ENCODE results near the gene OR1J1.

Gene OR1J1
- long read RNA-seq = 0 reads

- no peak for TF ChIP-seq CTCF (IDR thresholded peaks at IDR 0.05; ENCODE audit: insufficient read depth, low read length)
- no peak for TF ChIP-seq REST (IDR thresholded peaks at IDR 0.05; ENCODE audit: insufficient replicate concordance, low read depth)
- no peak for TF ChIP-seq POLR2AphosphoS5 (IDR thresholded peaks at IDR 0.05; ENCODE audit: low read depth)
- TF ChIP-seq GABPA (IDR thresholded peaks at IDR 0.05; ENCODE audit: low read depth) = no peak
- no peak for TF ChIP-seq SPI1 (IDR thresholded peaks at IDR 0.05; ENCODE audit: borderline replicate concordance, low read depth)
- no peak for DNase-seq (ENCODE audit: low read depth in 1 of 2, low spot score in 1 of 2)
- peaks cover 2% of the 10 kb centered on the region for H3K27me3 ChIP-seq (ENCODE audit: insufficient read depth, poor library complexity, severe bottlenecking)
- no peak within 1 kb of the TSS for H3K27ac ChIP-seq (replicated peaks)
- no peak within 1 kb of the TSS for H3K4me3 ChIP-seq (replicated peaks; ENCODE audit: insufficient read depth, low read length)
Observed at GRCh38 chr9:122477826-122478225, at the start of gene OR1J1. Gene OR1J1 (minus strand): TSS chr9:122477926. CDS start chr9:122477926, 0 bp downstream.

- Histone ChIP-seq H3K27me3 (ENCODE audit: insufficient read depth, poor library complexity, severe bottlenecking) (peaks cover 2% of the 10 kb centered on the region), H3K27ac (replicated peaks) (no peak within 1 kb of the TSS), H3K4me3 (replicated peaks; ENCODE audit: insufficient read depth, low read length) (no peak within 1 kb of the TSS)
- DNase-seq (ENCODE audit: low read depth in 1 of 2, low spot score in 1 of 2) = no peak
- no peak for TF ChIP-seq GABPA (IDR thresholded peaks at IDR 0.05; ENCODE audit: low read depth)
- no peak for TF ChIP-seq CTCF (IDR thresholded peaks at IDR 0.05; ENCODE audit: insufficient read depth, low read length)
- TF ChIP-seq SPI1 (IDR thresholded peaks at IDR 0.05; ENCODE audit: borderline replicate concordance, low read depth) = no peak
- TF ChIP-seq POLR2AphosphoS5 (IDR thresholded peaks at IDR 0.05; ENCODE audit: low read depth) = no peak
- no peak for TF ChIP-seq REST (IDR thresholded peaks at IDR 0.05; ENCODE audit: insufficient replicate concordance, low read depth)
Observed at GRCh38 chr9:122527193-122527592, 49.5 kb upstream of the OR1J1 start, which contains the start of gene OR1N1. Gene OR1N1 (minus strand): TSS chr9:122527293. CDS start chr9:122527293, 0 bp downstream.

GRCh38 chr9:122526602-122527001 lies 48.9 kb upstream of the OR1J1 start:
- H3K4me3 ChIP-seq (replicated peaks; ENCODE audit: insufficient read depth, low read length) = no peak overlapping the region
- H3K27ac ChIP-seq (replicated peaks) = no peak overlapping the region
- TF ChIP-seq POLR2AphosphoS5 (IDR thresholded peaks at IDR 0.05; ENCODE audit: low read depth) (no peak), GABPA (IDR thresholded peaks at IDR 0.05; ENCODE audit: low read depth) (no peak), REST (IDR thresholded peaks at IDR 0.05; ENCODE audit: insufficient replicate concordance, low read depth) (no peak), SPI1 (IDR thresholded peaks at IDR 0.05; ENCODE audit: borderline replicate concordance, low read depth) (no peak), CTCF (IDR thresholded peaks at IDR 0.05; ENCODE audit: insufficient read depth, low read length) (no peak)
- DNase-seq (ENCODE audit: low read depth in 1 of 2, low spot score in 1 of 2) = no peak
- H3K27me3 ChIP-seq (ENCODE audit: insufficient read depth, poor library complexity, severe bottlenecking) = peaks cover 2% of the 10 kb centered on the region
